H1 (cell line): Measurements from ENCODE around the gene SRMS. TPM values are rescaled to one million over a fixed set of nuclear protein-coding genes. Genes with fewer than 3 reads are reported as not detected.

Source experiments
- CTCF ChIA-PET: fragments of 300-600 bp; sonication (Branson Sonifier 250); formaldehyde crosslinking; loops from one replicate; lab custom pipeline; 2021; ENCODE audit not compliant: partially characterized antibody; lab: Charles Lee
- POLR2A ChIA-PET: fragments of 300-600 bp; sonication (Branson Sonifier 250); formaldehyde crosslinking; loops from one replicate; lab custom pipeline; 2021; ENCODE audit warnings: inconsistent platforms; ENCODE audit not compliant: partially characterized antibody; lab: Charles Lee
- DNase-seq, 2 experiments: peaks; one replicate each; pipeline versions ENCODE4 v3.0.0 to v3.0.0-alpha.2; 2010 to 2022; ENCODE audit warnings: low spot score in 2 of 2, low read depth in 1 of 2, mixed read lengths in 1 of 2
- FAIRE-seq: peaks from 2 replicates; lab custom pipeline; 2011; peaks lifted over from hg19 to GRCh38; lab: Jason Lieb, UNC
- H2AFZ ChIP-seq: 2 replicates; pipeline ENCODE4 v1.8.1; 2012; ENCODE audit warnings: low read length, inconsistent platforms
- H2AK5ac ChIP-seq: 2 replicates; pipeline ENCODE4 v1.6.1; 2013; ENCODE audit warnings: low read depth, low read length
- H2BK120ac ChIP-seq: replicated peaks from 2 replicates; pipeline ENCODE3; 2013; ENCODE audit warnings: low read depth, low read length, inconsistent platforms
- H2BK12ac ChIP-seq: 2 replicates; pipeline ENCODE4 v1.6.1; 2013; ENCODE audit warnings: low read depth, low read length
- H2BK15ac ChIP-seq: 2 replicates; pipeline ENCODE4 v1.6.1; 2013; ENCODE audit warnings: low read length
- H2BK20ac ChIP-seq: 2 replicates; pipeline ENCODE4 v1.6.1; 2013; ENCODE audit warnings: low read length
- H2BK5ac ChIP-seq: 2 replicates; pipeline ENCODE4 v1.6.1; 2013; ENCODE audit warnings: low read depth, low read length
- H3K14ac ChIP-seq: 2 replicates; pipeline ENCODE4 v1.6.1; 2013; ENCODE audit warnings: inconsistent platforms; ENCODE audit not compliant: insufficient read length
- H3K18ac ChIP-seq: 2 replicates; pipeline ENCODE4 v1.6.1; 2013; ENCODE audit warnings: low read length; ENCODE audit errors: extremely low read depth
- H3K23ac ChIP-seq: 2 replicates; pipeline ENCODE4 v1.6.1; 2013; ENCODE audit warnings: inconsistent platforms; ENCODE audit not compliant: insufficient read length
- H3K23me2 ChIP-seq: 2 replicates; pipeline ENCODE4 v1.6.1; 2013; ENCODE audit warnings: low read depth, low read length
- H3K27ac ChIP-seq: 2 replicates; pipeline ENCODE4 v1.6.1; 2011; ENCODE audit warnings: low read depth, low read length, inconsistent platforms
- H3K27me3 ChIP-seq, 4 experiments: replicated peaks in 1 of 4; 1 replicate in 1 of 4; 2 replicates in 3 of 4; pipeline versions ENCODE4 v1.6.1 to v1.8.1; 2011 to 2013; ENCODE audit warnings: low read length in 3 of 4, mild to moderate bottlenecking in 3 of 4, inconsistent platforms in 2 of 4, mixed read lengths in 2 of 4, moderate library complexity in 1 of 4; ENCODE audit not compliant: control insufficient read depth in 3 of 4, insufficient read depth in 3 of 4; ENCODE audit errors: extremely low read depth in 1 of 4
- H3K36me3 ChIP-seq, 4 experiments: 2 replicates each; pipeline versions ENCODE4 v1.6.1 to v1.8.1; 2011 to 2013; ENCODE audit warnings: mild to moderate bottlenecking in 4 of 4, low read length in 3 of 4, moderate library complexity in 2 of 4, control low read depth in 1 of 4, inconsistent platforms in 1 of 4; ENCODE audit not compliant: insufficient read depth in 4 of 4, control insufficient read depth in 2 of 4
- H3K4ac ChIP-seq: replicated peaks from 2 replicates; pipeline ENCODE3; 2013; ENCODE audit warnings: low read length, low read depth, mixed read lengths, inconsistent platforms; ENCODE audit not compliant: insufficient read length
- H3K4me1 ChIP-seq, 4 experiments: replicated peaks in 1 of 4; 1 replicate in 1 of 4; 2 replicates in 3 of 4; pipeline versions ENCODE4 v1.6.1 to v1.8.1; 2011 to 2013; ENCODE audit warnings: low read length in 3 of 4, inconsistent platforms in 2 of 4, mixed read lengths in 1 of 4; ENCODE audit not compliant: insufficient read depth in 4 of 4, control insufficient read depth in 3 of 4
- H3K4me2 ChIP-seq, 2 experiments: 2 replicates each; pipeline versions ENCODE4 v1.6.1 to v1.8.1; 2011 to 2013; ENCODE audit warnings: low read depth in 2 of 2, low read length in 2 of 2, control low read depth in 1 of 2, inconsistent platforms in 1 of 2, mild to moderate bottlenecking in 1 of 2; ENCODE audit not compliant: insufficient read depth in 1 of 2
- H3K4me3 ChIP-seq, 4 experiments: fragments of 200-600, 300-600 bp in 1 of 4; sonication (generic), shearing (Covaris generic), sonication (Bioruptor Twin) in 1 of 4; 2 replicates each; pipeline versions ENCODE4 v1.5.1 to v1.8.1; 2011 to 2016; ENCODE audit warnings: low read length in 4 of 4, low read depth in 3 of 4, control low read depth in 2 of 4, inconsistent platforms in 2 of 4, mild to moderate bottlenecking in 2 of 4, mixed read lengths in 1 of 4, moderate library complexity in 1 of 4; ENCODE audit not compliant: insufficient read depth in 2 of 4; ENCODE audit errors: extremely low read depth in 1 of 4
- H3K56ac ChIP-seq: replicated peaks from 2 replicates; pipeline ENCODE3; 2013; ENCODE audit warnings: low read depth, mild to moderate bottlenecking, mixed read lengths, low read length, inconsistent platforms; ENCODE audit not compliant: insufficient read length
- H3K79me1 ChIP-seq: 2 replicates; pipeline ENCODE4 v1.6.1; 2013; ENCODE audit warnings: low read depth, low read length, control low read depth
- H3K79me2 ChIP-seq, 2 experiments: 2 replicates each; pipeline versions ENCODE4 v1.6.1 to v1.8.1; 2012 to 2013; ENCODE audit warnings: low read length in 2 of 2, mild to moderate bottlenecking in 2 of 2, inconsistent platforms in 1 of 2; ENCODE audit not compliant: insufficient read depth in 2 of 2, control insufficient read depth in 1 of 2
- H3K9ac ChIP-seq, 4 experiments: replicated peaks in 1 of 4; 1 replicate in 1 of 4; 2 replicates in 3 of 4; pipeline versions ENCODE4 v1.6.1 to v1.8.1; 2011 to 2013; ENCODE audit warnings: low read depth in 3 of 4, low read length in 3 of 4, control low read depth in 2 of 4, mild to moderate bottlenecking in 2 of 4, moderate library complexity in 2 of 4, inconsistent platforms in 1 of 4; ENCODE audit errors: extremely low read depth in 1 of 4
- H3K9me3 ChIP-seq, 2 experiments: 2 replicates each; pipeline versions ENCODE4 v1.6.1 to v1.8.1; 2012 to 2013; ENCODE audit warnings: mild to moderate bottlenecking in 2 of 2, moderate library complexity in 2 of 2, control low read depth in 1 of 2, inconsistent platforms in 1 of 2, low read depth in 1 of 2, low read length in 1 of 2, mixed read lengths in 1 of 2; ENCODE audit not compliant: insufficient read depth in 2 of 2
- H4K20me1 ChIP-seq, 2 experiments: replicated peaks in 1 of 2; 2 replicates each; pipeline versions ENCODE3 to v1.8.1; 2011 to 2013; ENCODE audit warnings: inconsistent platforms in 2 of 2, low read length in 2 of 2, mild to moderate bottlenecking in 1 of 2; ENCODE audit not compliant: insufficient read depth in 2 of 2, control insufficient read depth in 1 of 2
- H4K5ac ChIP-seq: 2 replicates; pipeline ENCODE4 v1.6.1; 2013; ENCODE audit warnings: low read length, low read depth, mixed read lengths, inconsistent platforms; ENCODE audit not compliant: insufficient read length
- H4K8ac ChIP-seq: 2 replicates; pipeline ENCODE4 v1.8.0; 2013; ENCODE audit warnings: mild to moderate bottlenecking, moderate library complexity, low read length, inconsistent platforms; ENCODE audit not compliant: insufficient read depth; ENCODE audit errors: extremely low read depth
- H4K91ac ChIP-seq: replicated peaks from 2 replicates; pipeline ENCODE3; 2013; ENCODE audit warnings: low read length, mixed read lengths, inconsistent platforms; ENCODE audit not compliant: insufficient read length
- CHD1 ChIP-seq: IDR thresholded peaks from 2 replicates; pipeline ENCODE4 v1.6.1; 2012; ENCODE audit warnings: low read depth, low read length, improper control_type of control experiment
- CREB1 ChIP-seq: IDR thresholded peaks from 2 replicates; pipeline ENCODE4 v1.6.1; 2012; ENCODE audit warnings: inconsistent platforms
- EGR1 ChIP-seq: IDR thresholded peaks from 2 replicates; pipeline ENCODE4 v1.6.1; 2011; ENCODE audit warnings: low read depth, low read length, borderline replicate concordance
- EZH2 ChIP-seq: fragments of 200-600 bp; sonication (generic); IDR thresholded peaks from 2 replicates; pipeline ENCODE4 v1.7.1; 2012; ENCODE audit warnings: low read depth, mild to moderate bottlenecking, moderate library complexity, low read length, inconsistent platforms; ENCODE audit not compliant: severe bottlenecking
- MAFK ChIP-seq: IDR thresholded peaks from 2 replicates; pipeline ENCODE4 v1.6.1; 2012; ENCODE audit warnings: low read depth, mild to moderate bottlenecking, improper control_type of control experiment, low read length
- POLR2A ChIP-seq, 2 experiments: IDR thresholded peaks; 1 replicate in 1 of 2; 2 replicates in 1 of 2; pipeline ENCODE4 v1.6.1; 2011; ENCODE audit warnings: low read depth in 2 of 2, low read length in 2 of 2, mild to moderate bottlenecking in 2 of 2; ENCODE audit errors: control extremely low read depth in 1 of 2
- RFX5 ChIP-seq: IDR thresholded peaks from 2 replicates; pipeline ENCODE4 v1.6.1; 2011; ENCODE audit warnings: low read depth, low read length, improper control_type of control experiment, borderline replicate concordance
- SAP30 ChIP-seq: fragments of 300-600 bp; sonication (generic); IDR thresholded peaks from 2 replicates; pipeline ENCODE4 v1.7.1; 2012; ENCODE audit warnings: low read length, moderate library complexity, mild to moderate bottlenecking, inconsistent platforms; ENCODE audit not compliant: insufficient read depth, insufficient replicate concordance
- SIN3A ChIP-seq, 2 experiments: IDR thresholded peaks in 1 of 2; conservative IDR thresholded peaks in 1 of 2; 2 replicates each; pipeline ENCODE4 v1.6.1; 2011 to 2012; ENCODE audit warnings: low read length in 2 of 2, improper control_type of control experiment in 1 of 2, low read depth in 1 of 2, mild to moderate bottlenecking in 1 of 2
- TAF7 ChIP-seq: optimal IDR thresholded peaks from 2 replicates; pipeline ENCODE3; 2011; ENCODE audit warnings: low read depth, mild to moderate bottlenecking, inconsistent platforms, low read length, moderate library complexity, borderline replicate concordance
- TEAD4 ChIP-seq: IDR thresholded peaks from 2 replicates; pipeline ENCODE4 v1.6.1; 2012; ENCODE audit warnings: low read depth, low read length, inconsistent platforms, mixed read lengths
- YY1 ChIP-seq: IDR thresholded peaks from 2 replicates; pipeline ENCODE4 v1.6.1; 2011; ENCODE audit warnings: low read depth, mild to moderate bottlenecking, low read length
- WGBS, 2 experiments: shearing (Covaris generic) in 1 of 2; methylation state at CpG; one replicate each; pipeline versions ENCODE4 v1.1.6 to v1.1.7; 2013 to 2015; ENCODE audit warnings: low lambda C conversion rate in 2 of 2, mixed read lengths in 2 of 2, inconsistent platforms in 1 of 2, low coverage in 1 of 2, missing lambda C conversion rate in 1 of 2; ENCODE audit not compliant: insufficient replicate concordance in 2 of 2, insufficient coverage in 1 of 2, insufficient read length in 1 of 2; ENCODE audit errors: extremely low coverage in 1 of 2, missing lambda C conversion rate in 1 of 2; 5-methylcytosine and 5-hydroxymethylcytosine counted together
- polyA plus RNA-seq, 7 experiments: library from polyadenylated mRNA; depleted of rRNA in 3 of 7; stranded (reverse) in 5 of 7; unstranded in 2 of 7; fragments of >200 nt in 5 of 7; fragments of 200-250 nt in 2 of 7; gene quantifications; 1 replicate in 5 of 7; 2 replicates in 1 of 7; 4 replicates in 1 of 7; pipeline versions ENCODE4 v1.2.1 to v1.2.3, GENCODE V29; 2011 to 2013; ENCODE audit warnings: missing spikeins in 2 of 7, mixed read lengths in 2 of 7
- total RNA-seq: library from RNA; stranded (reverse); fragmentation: NEBNext Ultra II Directional; extraction: Animal tissue kit (Norgen Biotek cat#: 25700); gene quantifications from 2 replicates; pipeline ENCODE4 v1.2.1, GENCODE V29; 2021

The SRMS gene
- total and polyA plus RNA-seq, 2 of the 8 experiments (the other 6 are each of a cell fraction or from before 2014, with no cell fraction given), result 0.39 to 0.76 TPM

DNA sequence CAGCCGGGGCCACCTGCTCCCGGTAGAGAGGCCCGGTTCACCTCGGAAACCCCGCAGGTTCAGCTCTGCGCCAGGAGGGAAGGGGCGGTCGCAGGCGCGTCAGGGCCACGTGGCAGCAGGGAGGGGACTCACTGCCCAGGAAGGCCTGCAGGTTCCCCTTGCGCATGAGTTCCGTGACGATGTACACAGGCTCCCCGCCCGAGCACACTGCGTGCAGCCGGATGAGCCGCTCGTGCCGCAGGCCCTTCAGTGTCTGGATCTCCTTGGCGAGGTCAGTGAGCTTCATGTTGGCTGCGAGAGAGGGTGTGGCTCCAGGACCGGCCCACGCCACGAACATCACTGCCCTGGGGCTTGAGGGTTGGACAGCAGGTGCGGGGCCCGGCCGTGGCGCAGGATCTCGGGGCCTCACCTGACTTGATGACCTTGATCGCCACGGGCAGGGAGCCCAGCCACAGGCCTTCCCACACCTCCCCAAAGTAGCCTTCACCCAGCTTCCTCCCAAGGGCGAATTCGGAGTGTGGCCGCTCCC lies 5.5 kb downstream of the SRMS start:
- Histone ChIP-seq H2BK15ac (no peak overlapping the region), H3K18ac (no peak overlapping the region), H2AK5ac (no peak overlapping the region), H3K4me3 (no peak overlapping the region), H3K27ac (no peak overlapping the region), H3K23me2 (no peaks in the 10 kb centered on the region), H3K9me3 (no peaks in the 10 kb centered on the region), H3K4ac (no peak overlapping the region), H3K9ac (no peak overlapping the region), H4K20me1 (no peaks in the 10 kb centered on the region), H3K36me3 (no peaks in the 10 kb centered on the region), H3K14ac (no peak overlapping the region), H2BK5ac (no peak overlapping the region), H2BK20ac (no peak overlapping the region), H3K79me1 (no peaks in the 10 kb centered on the region), H3K27me3 (no peaks in the 10 kb centered on the region), H4K8ac (peak overlapping the region; percentile 51; the same call in 1 of the 2 replicates), H3K23ac (no peak overlapping the region), H3K4me2 (no peak overlapping the region), H4K5ac (no peak overlapping the region), H4K91ac (no peak overlapping the region), H3K4me1 (peaks cover 0 to 8% (median 2%) of the 10 kb centered on the region in 4 experiments; a peak in 5 of 7 replicates), H3K79me2 (no peaks in the 10 kb centered on the region), H2AFZ (no peak overlapping the region), H2BK12ac (no peak overlapping the region), H2BK120ac (no peak overlapping the region), H3K56ac (no peak overlapping the region)
- WGBS, 2 experiments, result 93% methylated on average over 36 of the region's 36 CpGs; no CpG with 5 or more reads in 1 of the 2 experiments
- DNase-seq (no peak), FAIRE-seq (no peak)
- POLR2A ChIA-PET, result interaction anchor here (2.3 kb wide), 1 partner anchor 10 kb away, joined by 7 read pairs; no protein-coding TSS in a partner anchor
- CTCF ChIA-PET, result interaction anchor here (0.6 to 1.7 kb wide), 10 partner anchors 10 to 168 kb away, joined by 3 to 5 read pairs (median 4); partner anchors contain the start of gene HELZ2
- no peak for TF ChIP-seq RFX5
- TF ChIP-seq SAP30, result no peak
- no peak for TF ChIP-seq POLR2A (IDR thresholded peaks at IDR 0.05; ENCODE audit: control extremely low read depth in 1 of 2, low read depth in 2 of 2, low read length in 2 of 2)
- TF ChIP-seq EGR1, result no peak
- no peak for TF ChIP-seq CREB1
- no peak for TF ChIP-seq MAFK
- TF ChIP-seq SIN3A (conservative IDR thresholded peaks at IDR 0.05 in 1 of 2, IDR thresholded peaks at IDR 0.05 in 1 of 2; ENCODE audit: low read depth in 1 of 2, low read length in 2 of 2), result no peak
- TF ChIP-seq CHD1, result no peak
- TF ChIP-seq YY1, result no peak
- TF ChIP-seq EZH2, result no peak
- TF ChIP-seq TAF7, result no peak
- TF ChIP-seq TEAD4, result no peak
